GM13977 (cell line): ENCODE data around the gene GFER.

ENCODE experiments used
- DNase-seq: peaks from one replicate; pipeline ENCODE4 v3.0.0; 2012; ENCODE audit warnings: low spot score
- CTCF ChIP-seq: IDR thresholded peaks from 2 replicates; pipeline ENCODE4 v1.5.1; 2012; ENCODE audit warnings: mild to moderate bottlenecking, control low read depth; ENCODE audit not compliant: insufficient read depth; ENCODE audit errors: extremely low read depth, missing control alignments
- in situ Hi-C: fragments of 300-500 bp; cut with MboI; formaldehyde crosslinking; loops from one replicate; pipeline ENCODE4 v1.12.0; 2022; ENCODE audit warnings: low sequenced_read_pairs, low pct_unique_long_range_greater_than_20kb, mixed read lengths, inconsistent platforms; ENCODE audit not compliant: unreplicated experiment

Gene GFER

GRCh38 chr16:1964506-1965395 lies 19.2 kb upstream of the GFER start, which contains the start of gene RPS2:
Gene RPS2 (minus strand): TSS chr16:1964826. CDS start chr16:1964625, 201 bp downstream.
- peak; percentile 100 for DNase-seq
- in situ Hi-C loops: no loop called here
- TF ChIP-seq CTCF: no peak

DNA sequence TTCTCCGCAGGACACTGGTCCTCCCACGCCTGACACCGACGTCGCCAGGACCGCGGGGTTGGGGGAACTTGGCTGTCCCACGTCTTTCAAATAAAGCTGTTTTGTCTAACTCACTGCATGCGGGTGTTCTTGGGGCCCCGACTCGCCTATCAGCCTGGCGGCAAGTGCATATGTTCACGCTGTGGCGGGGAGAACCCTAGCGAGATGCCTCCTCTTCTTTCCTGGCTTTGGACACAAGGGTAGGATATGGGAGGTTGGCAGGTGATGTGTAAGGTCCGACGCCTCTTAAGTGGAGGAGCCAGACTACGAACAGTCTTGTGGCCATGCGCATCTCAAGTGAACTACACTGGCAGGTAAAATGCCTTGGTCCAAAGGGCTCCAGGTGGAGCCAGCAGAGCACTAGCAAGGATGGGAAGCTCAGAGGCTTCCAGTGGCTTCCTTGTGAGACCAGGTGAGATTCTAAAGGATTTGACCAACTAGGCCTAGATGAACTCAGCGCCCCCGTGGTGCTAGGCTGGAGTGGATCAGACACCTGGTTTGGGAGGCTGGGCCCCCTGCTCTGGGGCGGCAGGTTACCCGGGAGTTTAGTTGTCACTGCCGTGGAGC lies 18.5 kb upstream of the GFER start:
- in situ Hi-C loops: no loop called here
- TF ChIP-seq CTCF: no peak
- no peak for DNase-seq

- in situ Hi-C loops: no loop called here
- DNase-seq: no peak
- no peak for TF ChIP-seq CTCF
Measured at GRCh38 chr16:1966460-1966859, 17.5 kb upstream of the GFER start, which contains the start of gene RNF151. Gene RNF151 (plus strand): TSS chr16:1966856. CDS start chr16:1966882, 26 bp downstream.

DNA sequence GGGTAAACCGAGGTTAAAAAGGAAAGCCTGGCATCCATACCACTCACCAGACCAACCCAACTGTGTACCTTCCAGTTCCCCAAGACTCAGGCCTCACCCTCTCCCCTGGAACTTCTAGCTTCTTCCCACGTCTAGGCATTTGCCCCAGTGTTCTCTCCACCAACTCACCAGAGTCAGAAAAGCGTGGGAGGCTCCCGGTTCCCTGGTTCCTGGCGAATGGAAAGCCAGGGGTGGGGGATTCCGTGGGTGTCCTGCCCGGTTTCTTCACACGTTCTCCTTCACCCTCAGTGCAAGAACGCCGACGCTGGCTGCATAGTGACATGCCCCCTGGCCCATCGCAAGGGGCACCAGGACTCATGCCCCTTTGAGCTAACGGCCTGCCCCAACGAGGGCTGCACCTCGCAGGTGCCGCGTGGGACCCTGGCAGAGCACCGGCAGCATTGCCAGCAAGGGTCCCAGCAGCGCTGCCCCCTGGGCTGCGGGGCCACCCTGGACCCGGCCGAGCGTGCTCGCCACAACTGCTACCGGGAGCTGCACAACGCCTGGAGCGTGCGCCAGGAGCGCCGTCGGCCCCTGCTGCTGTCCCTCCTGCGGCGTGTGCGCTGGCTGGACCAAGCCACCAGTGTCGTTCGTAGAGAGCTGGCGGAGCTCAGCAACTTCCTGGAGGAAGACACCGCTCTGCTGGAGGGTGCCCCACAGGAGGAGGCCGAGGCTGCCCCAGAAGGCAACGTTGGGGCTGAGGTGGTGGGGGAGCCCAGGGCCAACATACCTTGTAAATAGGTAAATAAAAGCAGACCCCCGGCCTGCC lies 15.6 kb upstream of the GFER start:
- no peak for DNase-seq
- in situ Hi-C loops: no loop called here
- TF ChIP-seq CTCF: no peak

- TF ChIP-seq CTCF: no peak
- peak; percentile 98 for DNase-seq
- in situ Hi-C loops: no loop called here
Measured at GRCh38 chr16:1971796-1972489, 12.1 kb upstream of the GFER start, which contains the start of gene TBL3. Gene TBL3 (plus strand): TSS chr16:1972053. CDS start chr16:1972165, 112 bp downstream.

DNA sequence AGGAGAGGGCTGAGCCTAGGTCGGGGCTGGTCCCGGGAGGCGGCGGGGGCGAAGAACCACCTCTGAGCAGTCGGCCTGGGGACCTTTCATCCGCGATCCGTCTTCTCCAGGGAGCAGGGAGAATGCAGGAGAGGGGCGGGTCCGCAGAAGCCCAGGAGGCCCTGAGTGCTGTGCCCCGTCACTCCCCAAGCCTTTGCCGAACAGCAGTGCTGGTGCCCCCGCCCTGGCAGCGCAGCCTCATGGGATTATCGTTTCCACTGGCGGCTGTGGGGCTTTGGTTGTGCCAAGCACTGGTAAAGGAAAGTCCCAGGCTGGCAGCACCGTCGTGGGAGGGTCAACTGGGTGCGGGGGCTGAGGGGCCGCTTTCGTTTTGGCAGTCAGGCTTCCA lies 11.5 kb upstream of the GFER start:
- TF ChIP-seq CTCF: no peak
- in situ Hi-C loops: no loop called here
- no peak for DNase-seq
